ENCODE data around the gene TMEM86B. TPM values are rescaled to one million over a fixed set of nuclear protein-coding genes. Genes with fewer than 3 reads are reported as not detected.
A peak's percentile ranks its signal among the peaks of the same experiment; 100 is the strongest.

TMEM86B gene
- total RNA-seq, 1 donor from 2014 or later: 1.4 TPM

DNA sequence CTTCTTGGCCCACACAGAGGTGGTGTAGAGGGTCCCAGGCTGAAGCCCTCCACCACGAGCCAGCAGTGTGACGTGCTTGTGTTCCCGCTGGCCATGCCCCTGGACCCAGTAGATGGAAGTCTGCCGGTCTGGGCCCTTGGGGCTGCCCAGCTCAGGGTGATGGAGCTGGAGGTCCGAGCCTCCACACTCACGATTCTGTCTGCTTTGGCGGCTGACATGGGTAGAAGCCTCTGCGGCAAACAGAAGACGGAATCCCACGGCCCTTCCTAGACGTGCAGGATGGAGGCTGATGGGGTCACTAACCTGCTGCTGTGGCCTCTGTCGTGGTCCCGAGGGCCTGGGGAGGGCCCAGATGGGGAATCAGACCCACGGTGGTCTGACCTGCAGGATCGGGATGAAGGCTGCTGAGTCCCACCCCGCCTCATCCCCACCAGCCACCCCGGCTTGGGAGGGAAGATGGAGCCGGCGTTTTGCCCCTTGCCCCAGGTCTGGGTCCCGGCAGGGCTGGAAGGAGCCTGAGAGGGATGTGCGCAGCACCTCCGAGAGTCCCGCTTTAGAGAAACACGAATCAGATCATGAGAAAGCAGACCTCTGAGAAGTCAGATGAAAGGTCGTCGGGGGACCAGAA is 4.4 kb downstream of the TMEM86B start:
- Histone ChIP-seq H3K4me2 (no peak overlapping the region), H3K27ac (no peak overlapping the region), H3K36me3 (no peaks in the 10 kb centered on the region), H3K27me3 (no peaks in the 10 kb centered on the region), H3K9ac (no peak overlapping the region), H2AFZ (replicated peaks) (no peak overlapping the region), H3K4me1 (no peaks in the 10 kb centered on the region), H3K9me3 (ENCODE audit: low read depth) (no peaks in the 10 kb centered on the region), H3K4me3 (no peak overlapping the region), H3F3A (ENCODE audit: low read depth) (no peaks in the 10 kb centered on the region), H4K20me1 (ENCODE audit: low read depth) (peaks cover 5% of the 10 kb centered on the region), H3K79me2 (ENCODE audit: low read depth) (no peaks in the 10 kb centered on the region)
- no peak for DNase-seq (ENCODE audit: low spot score)
- Mint-ChIP-seq H3K27me3 (ENCODE audit: insufficient read depth, low read depth) (peaks cover 4% of the 10 kb centered on the region), H3K27ac (no peak overlapping the region), H3K4me1 (peaks cover 5% of the 10 kb centered on the region), H3K9me3 (peaks cover 5% of the 10 kb centered on the region), H3K36me3 (peaks cover 7% of the 10 kb centered on the region), H3K4me3 (no peak overlapping the region)
- TF ChIP-seq, protein P1, sequence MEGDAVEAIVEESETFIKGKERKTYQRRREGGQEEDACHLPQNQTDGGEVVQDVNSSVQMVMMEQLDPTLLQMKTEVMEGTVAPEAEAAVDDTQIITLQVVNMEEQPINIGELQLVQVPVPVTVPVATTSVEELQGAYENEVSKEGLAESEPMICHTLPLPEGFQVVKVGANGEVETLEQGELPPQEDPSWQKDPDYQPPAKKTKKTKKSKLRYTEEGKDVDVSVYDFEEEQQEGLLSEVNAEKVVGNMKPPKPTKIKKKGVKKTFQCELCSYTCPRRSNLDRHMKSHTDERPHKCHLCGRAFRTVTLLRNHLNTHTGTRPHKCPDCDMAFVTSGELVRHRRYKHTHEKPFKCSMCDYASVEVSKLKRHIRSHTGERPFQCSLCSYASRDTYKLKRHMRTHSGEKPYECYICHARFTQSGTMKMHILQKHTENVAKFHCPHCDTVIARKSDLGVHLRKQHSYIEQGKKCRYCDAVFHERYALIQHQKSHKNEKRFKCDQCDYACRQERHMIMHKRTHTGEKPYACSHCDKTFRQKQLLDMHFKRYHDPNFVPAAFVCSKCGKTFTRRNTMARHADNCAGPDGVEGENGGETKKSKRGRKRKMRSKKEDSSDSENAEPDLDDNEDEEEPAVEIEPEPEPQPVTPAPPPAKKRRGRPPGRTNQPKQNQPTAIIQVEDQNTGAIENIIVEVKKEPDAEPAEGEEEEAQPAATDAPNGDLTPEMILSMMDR (IDR thresholded peaks at IDR 0.05): no peak
- TF ChIP-seq EZH2phosphoT487 (IDR thresholded peaks at IDR 0.05): no peak
- TF ChIP-seq EZH2 (IDR thresholded peaks at IDR 0.05): no peak

DNA sequence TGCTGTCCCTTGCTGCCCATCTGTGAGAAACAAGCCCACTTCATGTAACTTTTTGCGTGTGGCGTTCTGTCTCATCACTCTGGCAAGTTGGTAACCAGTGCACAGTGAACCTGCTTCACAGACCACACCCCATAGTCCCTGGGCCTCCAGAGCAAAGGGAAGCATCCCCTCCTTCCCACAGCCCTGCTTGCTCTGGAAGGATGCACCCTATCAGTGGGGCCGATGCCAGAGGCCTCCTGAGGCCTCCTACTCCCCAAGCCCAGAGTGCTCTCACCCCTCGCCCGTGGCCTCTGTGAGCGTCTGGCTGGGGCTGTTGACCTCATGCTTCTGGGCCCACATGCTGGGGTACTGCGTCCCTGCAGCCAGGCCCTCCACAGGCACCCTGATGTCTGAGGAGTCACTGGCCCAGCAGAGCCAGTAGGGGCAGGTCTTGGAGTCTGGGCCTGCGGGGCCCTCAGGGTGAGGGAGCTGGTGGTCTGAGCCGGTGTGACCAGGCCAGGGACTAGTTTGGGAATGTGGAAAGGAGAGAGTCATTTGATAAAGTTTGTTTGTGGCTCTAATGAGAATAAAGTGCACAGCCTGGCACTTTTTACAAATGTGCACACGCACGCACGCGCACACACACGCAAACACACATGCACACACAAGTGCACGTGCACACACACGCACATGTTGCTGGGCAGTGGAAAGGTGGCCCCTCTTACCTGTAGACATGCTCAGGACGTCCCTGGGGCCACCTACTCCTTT is 5.1 kb downstream of the TMEM86B start:
- Histone ChIP-seq H3K4me2 (no peak overlapping the region), H3K27me3 (no peaks in the 10 kb centered on the region), H3K4me3 (no peak overlapping the region), H3K4me1 (no peaks in the 10 kb centered on the region), H3K36me3 (no peaks in the 10 kb centered on the region), H2AFZ (replicated peaks) (no peak overlapping the region), H3F3A (ENCODE audit: low read depth) (no peaks in the 10 kb centered on the region), H3K27ac (no peak overlapping the region), H3K79me2 (ENCODE audit: low read depth) (no peaks in the 10 kb centered on the region), H4K20me1 (ENCODE audit: low read depth) (peaks cover 5% of the 10 kb centered on the region), H3K9me3 (ENCODE audit: low read depth) (no peaks in the 10 kb centered on the region), H3K9ac (no peak overlapping the region)
- no peak overlapping the region for H3K27ac Mint-ChIP-seq
- no peak overlapping the region for H3K4me3 Mint-ChIP-seq
- no peak for DNase-seq (ENCODE audit: low spot score)
- H3K9me3 Mint-ChIP-seq: peaks cover 5% of the 10 kb centered on the region
- peaks cover 9% of the 10 kb centered on the region for H3K36me3 Mint-ChIP-seq
- peaks cover 4% of the 10 kb centered on the region for H3K27me3 Mint-ChIP-seq (ENCODE audit: insufficient read depth, low read depth)
- TF ChIP-seq EZH2phosphoT487 (IDR thresholded peaks at IDR 0.05) (no peak), EZH2 (IDR thresholded peaks at IDR 0.05) (no peak)
- TF ChIP-seq, protein P1 (IDR thresholded peaks at IDR 0.05): no peak
- peaks cover 5% of the 10 kb centered on the region for H3K4me1 Mint-ChIP-seq

DNA sequence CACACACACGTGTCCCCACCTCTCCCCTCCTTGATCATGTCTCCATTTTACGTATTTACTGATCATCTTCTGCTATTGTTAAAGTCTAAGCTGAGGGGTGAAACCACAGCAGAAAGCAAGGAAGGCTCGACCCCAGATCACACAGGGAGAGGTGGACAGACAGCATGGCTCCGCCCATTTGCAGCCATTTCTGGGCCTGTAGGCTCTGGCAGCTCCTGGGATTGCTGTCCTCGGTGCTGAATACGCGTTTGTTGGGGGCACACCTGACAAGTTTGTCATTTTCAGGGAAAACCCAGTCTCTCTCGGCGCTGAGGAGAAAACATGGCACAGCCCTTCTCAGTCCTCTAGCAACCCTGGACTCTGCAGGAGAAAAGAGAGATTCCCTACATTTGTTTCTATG is 8.0 kb downstream of the TMEM86B start:
- no peaks in the 10 kb centered on the region for H3K36me3 ChIP-seq
- Mint-ChIP-seq H3K27me3 (ENCODE audit: insufficient read depth, low read depth) (peaks cover 13% of the 10 kb centered on the region), H3K36me3 (peaks cover 6% of the 10 kb centered on the region), H3K27ac (no peak overlapping the region), H3K9me3 (peaks cover 5% of the 10 kb centered on the region), H3K4me1 (peaks cover 18% of the 10 kb centered on the region), H3K4me3 (no peak overlapping the region)
- H3K4me2 ChIP-seq: no peak overlapping the region
- H3K27ac ChIP-seq: no peak overlapping the region
- H3F3A ChIP-seq (ENCODE audit: low read depth): peaks cover 5% of the 10 kb centered on the region
- no peaks in the 10 kb centered on the region for H3K4me1 ChIP-seq
- H3K79me2 ChIP-seq (ENCODE audit: low read depth): no peaks in the 10 kb centered on the region
- peaks cover 12% of the 10 kb centered on the region for H4K20me1 ChIP-seq (ENCODE audit: low read depth)
- no peak overlapping the region for H3K9ac ChIP-seq
- no peak overlapping the region for H3K4me3 ChIP-seq
- peak; percentile 76 for DNase-seq (ENCODE audit: low spot score)
- peaks cover 15% of the 10 kb centered on the region for H3K27me3 ChIP-seq
- no peak overlapping the region for H2AFZ ChIP-seq (replicated peaks)
- TF ChIP-seq, protein P1 (IDR thresholded peaks at IDR 0.05): no peak
- TF ChIP-seq EZH2 (IDR thresholded peaks at IDR 0.05) (no peak), EZH2phosphoT487 (IDR thresholded peaks at IDR 0.05) (no peak)
- no peaks in the 10 kb centered on the region for H3K9me3 ChIP-seq (ENCODE audit: low read depth)
